C4-2B (cell line): ENCODE results near the gene TOGARAM1.

Experiments used
- H3K27ac ChIP-seq: fragments of 450-650 bp; 2 replicates; pipeline ENCODE4 v1.5.1; 2017
- ZFX ChIP-seq: fragments of 450-650 bp; IDR thresholded peaks from 2 replicates; pipeline ENCODE4 v1.6.1; 2017
- TF ChIP-seq, protein P1 (sequence below): fragments of 450-650 bp; conservative IDR thresholded peaks from 2 replicates; pipeline ENCODE4 v1.5.1; 2017; ENCODE audit warnings: mild to moderate bottlenecking

The TOGARAM1 gene

DNA sequence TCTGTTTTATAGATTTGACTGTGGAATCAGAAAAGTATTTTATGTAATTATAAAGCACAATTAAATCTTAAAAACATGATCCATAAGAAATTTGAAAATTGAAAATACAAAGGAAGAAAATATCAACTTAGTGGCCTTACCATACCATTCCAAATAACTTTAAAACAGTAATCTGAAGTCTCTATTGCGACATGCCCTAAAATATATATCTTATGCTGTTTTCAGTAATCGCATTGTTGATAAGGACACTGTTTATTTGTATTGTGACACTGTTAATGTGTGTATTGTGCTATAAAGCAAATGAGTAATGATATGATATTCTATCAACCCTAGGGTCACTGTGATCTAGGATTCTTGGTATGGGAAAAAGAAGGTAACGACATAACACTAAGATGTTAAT lies 7.2 kb upstream of the TOGARAM1 start:
- TF ChIP-seq ZFX, result no peak
- TF ChIP-seq, protein P1, sequence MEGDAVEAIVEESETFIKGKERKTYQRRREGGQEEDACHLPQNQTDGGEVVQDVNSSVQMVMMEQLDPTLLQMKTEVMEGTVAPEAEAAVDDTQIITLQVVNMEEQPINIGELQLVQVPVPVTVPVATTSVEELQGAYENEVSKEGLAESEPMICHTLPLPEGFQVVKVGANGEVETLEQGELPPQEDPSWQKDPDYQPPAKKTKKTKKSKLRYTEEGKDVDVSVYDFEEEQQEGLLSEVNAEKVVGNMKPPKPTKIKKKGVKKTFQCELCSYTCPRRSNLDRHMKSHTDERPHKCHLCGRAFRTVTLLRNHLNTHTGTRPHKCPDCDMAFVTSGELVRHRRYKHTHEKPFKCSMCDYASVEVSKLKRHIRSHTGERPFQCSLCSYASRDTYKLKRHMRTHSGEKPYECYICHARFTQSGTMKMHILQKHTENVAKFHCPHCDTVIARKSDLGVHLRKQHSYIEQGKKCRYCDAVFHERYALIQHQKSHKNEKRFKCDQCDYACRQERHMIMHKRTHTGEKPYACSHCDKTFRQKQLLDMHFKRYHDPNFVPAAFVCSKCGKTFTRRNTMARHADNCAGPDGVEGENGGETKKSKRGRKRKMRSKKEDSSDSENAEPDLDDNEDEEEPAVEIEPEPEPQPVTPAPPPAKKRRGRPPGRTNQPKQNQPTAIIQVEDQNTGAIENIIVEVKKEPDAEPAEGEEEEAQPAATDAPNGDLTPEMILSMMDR, result no peak

DNA sequence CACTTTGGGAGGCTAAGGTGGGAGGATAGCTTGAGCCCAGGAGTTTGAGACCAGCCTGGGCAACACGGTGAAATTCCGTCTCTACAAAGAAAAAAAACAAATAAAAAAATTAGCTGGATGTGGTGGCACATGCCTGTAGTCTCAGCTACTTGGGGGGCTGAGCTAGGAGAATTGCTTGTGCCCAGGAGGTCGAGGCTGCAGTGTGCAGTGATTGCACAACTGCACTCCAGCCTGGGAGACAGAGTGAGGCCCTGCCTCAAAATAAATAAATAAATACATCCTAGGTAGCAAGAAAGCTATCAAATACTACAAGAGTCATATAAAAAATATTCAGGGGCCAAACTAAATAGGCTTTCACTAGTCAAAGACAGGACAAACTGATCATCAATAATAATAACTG lies 6.5 kb upstream of the TOGARAM1 start:
- no peak overlapping the region for H3K27ac ChIP-seq
- TF ChIP-seq ZFX, result no peak
- TF ChIP-seq, protein P1, result no peak

More for the DNA sequence above, 7.2 kb upstream of the TOGARAM1 start:
- no peak overlapping the region for H3K27ac ChIP-seq

DNA sequence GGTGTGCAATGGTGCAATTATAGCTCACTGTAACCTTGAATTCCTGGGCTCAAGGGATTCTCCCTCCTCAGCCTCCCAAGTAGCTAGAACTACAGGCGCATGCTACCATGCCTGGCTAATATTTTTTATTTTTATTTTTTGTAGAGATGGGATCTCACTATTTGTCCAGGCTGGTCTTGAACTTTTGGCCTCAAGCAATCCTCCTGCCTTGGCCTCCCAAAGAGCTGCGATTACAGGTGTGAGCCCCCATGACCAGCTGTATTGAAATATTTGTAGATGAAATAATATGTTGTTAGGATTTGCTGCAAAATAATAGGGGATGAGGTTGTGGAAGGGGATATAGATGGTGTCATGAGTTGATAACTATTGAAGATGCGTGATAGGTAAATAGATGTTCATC lies 5.1 kb upstream of the TOGARAM1 start:
- no peak overlapping the region for H3K27ac ChIP-seq
- no peak for TF ChIP-seq ZFX
- TF ChIP-seq, protein P1, result no peak

DNA sequence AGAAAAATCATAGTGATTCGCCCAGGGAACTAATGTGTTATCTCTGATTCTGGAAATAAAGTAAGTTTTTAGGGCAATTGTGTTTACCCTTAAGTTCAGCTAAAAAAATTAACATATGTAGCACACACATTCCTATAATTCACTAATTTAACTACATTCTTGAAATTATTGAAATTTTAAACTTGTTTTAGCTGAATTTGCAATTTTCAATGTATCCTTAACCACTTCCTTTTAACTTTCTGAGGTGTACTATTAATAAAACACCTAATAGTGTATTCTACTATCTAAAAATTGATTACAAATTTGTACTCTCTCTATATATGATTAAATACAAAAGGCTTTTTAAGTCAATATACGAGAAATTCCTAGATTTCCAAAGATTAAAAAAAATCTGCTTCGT lies 2.5 kb upstream of the TOGARAM1 start:
- no peak overlapping the region for H3K27ac ChIP-seq
- TF ChIP-seq ZFX, result no peak
- TF ChIP-seq, protein P1, result no peak

DNA sequence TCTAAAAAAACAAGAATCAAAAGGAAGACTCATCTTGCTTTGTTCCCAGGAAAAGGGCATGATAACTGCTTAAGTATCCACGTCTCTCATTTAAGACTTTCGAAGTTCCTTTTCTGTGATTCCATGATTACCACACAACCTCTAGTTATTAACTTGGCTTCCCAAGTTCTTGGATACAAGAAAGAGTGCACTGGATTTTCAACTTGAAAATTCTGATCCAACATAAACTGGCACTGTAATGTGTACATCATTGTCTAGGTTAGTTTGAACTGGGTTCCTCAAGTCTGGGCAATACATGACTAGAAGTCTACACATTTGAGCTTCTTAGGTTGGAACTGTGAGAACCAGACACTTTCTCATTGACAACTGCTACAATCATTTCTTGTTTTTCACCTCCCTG lies 1.8 kb upstream of the TOGARAM1 start:
- H3K27ac ChIP-seq, result no peak overlapping the region
- TF ChIP-seq ZFX, result no peak
- TF ChIP-seq, protein P1, result no peak

DNA sequence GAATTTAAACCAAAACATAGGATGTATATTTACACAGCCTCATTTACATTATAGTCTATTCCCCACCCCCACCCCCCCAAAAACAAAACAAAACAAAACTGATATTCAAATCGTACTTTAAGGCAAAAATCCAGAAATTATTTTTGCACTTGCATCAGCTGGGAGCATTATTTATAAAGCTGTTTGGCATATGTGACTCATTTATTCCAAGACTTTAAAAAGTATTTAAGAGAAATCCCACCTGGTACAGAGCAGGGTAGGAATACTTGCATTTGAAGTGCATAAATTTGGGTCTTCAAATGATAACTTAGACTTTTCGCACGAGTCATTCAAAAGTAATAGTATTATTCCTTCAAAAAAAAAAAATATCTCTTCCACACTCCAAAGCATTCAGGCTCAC lies 1.3 kb upstream of the TOGARAM1 start:
- H3K27ac ChIP-seq, result peak overlapping the region; percentile 82
- TF ChIP-seq, protein P1, result no peak
- TF ChIP-seq ZFX, result no peak

DNA sequence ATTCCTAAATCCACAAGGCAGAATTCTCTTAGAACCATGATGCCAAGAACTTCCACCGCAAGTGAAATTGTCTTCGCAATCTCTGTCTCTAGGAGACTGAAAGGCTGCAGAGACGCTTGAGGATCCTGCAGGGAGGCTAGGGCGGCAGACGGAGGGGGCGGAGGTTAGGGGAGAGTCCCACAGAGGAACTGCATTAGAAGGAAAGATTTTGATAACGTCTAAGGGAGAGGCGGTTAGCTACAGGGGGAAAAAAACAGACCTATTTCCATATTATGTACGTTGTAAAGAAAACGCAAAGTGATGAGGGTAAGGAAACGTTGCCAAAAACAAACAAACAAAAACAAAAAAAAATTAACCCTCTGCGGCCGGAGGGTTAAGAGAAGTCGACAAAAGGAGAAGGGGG lies 838 bp upstream of the TOGARAM1 start:
- peak overlapping the region; percentile 82 for H3K27ac ChIP-seq
- TF ChIP-seq, protein P1, result no peak
- TF ChIP-seq ZFX, result no peak
